ENCODE results near the gene REPS2.

The REPS2 gene

DNA sequence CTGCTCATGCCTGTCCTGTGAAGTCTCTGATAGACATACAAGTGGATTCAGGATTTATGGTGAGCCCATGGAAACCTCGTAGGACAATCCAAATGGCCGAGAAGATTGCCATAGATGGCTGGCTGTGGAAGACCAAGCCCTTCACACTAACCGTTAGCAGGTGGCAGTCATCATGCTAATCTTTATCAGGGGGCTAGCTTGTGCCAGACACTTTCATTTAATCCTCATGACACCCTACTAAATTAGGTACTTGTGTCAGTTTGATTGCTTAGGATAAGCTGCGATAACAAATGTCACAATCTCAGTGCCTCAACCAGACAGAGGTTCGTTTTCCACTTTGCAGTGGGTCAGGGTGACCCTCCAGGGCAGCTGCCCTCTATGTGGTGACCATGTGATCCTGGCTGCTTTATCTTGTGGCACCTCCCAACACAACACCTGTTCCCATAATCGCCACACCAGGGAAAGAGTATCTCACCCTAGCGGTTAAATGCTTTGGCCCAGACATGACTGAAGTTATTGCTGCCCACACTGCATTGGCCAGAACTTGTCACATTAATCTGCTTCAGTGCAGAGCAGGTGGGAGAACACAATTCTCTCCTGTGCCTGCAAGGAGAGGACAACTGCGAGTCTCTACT, 60.8 kb downstream of the REPS2 start:
- DNase-seq: no peak

DNA sequence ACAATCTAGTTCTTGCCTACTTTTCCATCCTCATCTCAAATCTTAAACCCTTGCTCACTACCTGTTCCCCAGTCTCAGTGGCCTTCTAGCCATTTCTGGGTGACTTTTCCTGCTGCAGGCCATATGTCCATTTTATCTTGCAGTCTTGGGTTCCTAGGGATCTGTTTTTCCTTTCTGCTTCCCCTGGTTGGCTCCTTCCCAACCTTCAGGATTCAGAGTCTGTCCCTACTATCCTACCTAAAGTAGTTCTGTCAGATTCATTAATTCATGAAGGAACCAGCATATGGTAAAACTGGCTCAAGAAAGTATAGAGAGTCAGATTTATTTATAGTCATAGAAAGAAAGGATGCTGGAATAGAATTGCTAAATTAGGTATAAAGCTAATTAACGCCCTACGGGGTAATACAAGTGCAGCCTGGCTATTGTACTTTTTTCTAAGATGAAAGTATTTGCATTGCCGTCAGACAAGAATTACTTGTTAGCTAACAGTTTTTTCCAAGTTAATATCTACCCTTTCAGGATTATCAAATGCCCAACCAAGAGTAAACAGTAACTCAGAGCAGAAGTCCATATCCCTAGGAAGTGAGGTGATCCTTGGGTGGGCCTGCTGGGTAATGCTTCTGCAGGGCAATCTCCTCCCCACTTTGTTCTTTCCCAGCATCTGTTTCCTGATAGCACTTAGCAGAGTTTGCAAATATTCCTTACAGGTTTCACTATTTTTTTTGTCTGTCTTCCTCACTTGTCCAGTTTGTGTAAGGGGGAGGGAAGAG, 63.6 kb downstream of the REPS2 start:
- no peak for DNase-seq

DNA sequence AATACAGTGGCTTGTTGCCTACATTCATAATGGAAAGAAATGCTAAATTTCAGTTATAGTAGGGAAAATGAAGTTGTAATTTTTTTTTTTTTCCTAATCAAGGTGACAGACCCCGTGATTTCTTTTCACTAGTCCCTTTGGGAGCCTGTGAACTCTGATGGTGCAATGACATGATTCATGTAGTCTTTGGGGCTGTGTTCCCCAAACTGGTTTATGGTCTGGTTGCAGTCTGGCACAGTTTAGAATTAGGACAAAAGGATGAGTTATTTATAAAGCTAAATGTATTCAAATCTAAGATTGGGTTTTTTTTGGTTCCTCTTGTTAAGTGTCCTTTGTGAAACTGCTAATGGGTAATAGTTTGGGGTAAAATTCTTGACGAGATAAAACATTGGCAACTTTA, 66.0 kb downstream of the REPS2 start:
- DNase-seq: no peak

DNA sequence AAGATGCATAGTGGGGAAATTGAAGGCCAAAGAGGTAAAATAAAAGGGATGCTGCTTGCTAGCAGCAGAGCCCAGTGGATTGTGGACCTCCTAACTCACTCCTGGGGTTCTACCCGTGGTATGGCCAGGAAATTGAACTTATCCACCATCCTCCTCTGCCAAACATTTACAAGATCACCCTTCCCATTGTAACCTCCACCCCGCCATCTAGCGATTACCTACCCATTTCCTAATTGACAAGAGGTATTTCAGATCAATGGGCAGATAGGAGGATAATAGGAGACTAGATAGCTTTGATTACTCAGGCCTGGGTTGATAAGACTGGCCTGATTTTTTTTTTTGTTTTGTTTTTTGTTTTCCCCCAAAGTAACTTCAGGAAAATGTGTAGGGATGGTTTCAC, 67.8 kb downstream of the REPS2 start:
- DNase-seq: no peak

DNA sequence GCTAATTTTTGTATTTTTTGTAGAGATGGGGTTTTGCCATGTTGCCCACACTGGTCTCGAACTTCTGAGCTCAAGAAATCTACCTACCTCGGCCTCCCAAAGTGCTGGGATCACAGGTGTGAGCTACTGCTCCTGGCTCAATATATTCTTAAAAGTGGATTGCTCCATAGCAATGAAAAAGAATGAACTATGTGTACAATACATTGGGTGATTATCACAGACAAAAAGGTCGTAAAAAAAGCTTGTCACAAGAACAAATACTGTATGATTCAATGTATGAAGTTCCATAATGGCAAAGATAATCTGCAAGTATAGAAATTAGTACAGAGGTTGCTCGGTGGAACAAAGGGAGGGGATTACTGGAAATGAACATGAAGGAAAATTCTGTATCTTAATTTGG, 70.7 kb downstream of the REPS2 start:
- DNase-seq: no peak

DNA sequence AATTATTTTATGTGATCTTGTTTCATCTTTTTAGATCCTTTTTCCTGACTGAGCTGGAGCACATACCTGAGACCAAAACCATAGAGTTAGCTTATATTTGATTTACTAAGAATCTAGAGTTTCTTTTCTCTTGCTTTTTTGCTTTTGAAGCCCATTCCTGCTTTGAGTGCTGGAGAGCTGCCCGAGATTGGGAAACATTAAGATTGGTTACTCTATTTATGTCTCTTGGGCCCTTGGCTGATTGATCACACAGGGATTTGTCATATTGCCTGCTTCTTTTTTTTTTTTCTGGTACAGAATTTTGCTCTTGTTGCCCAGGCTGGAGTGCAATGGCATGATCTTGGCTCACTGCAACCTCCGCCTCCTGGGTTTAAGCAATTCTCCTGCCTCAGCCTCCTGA, 73.9 kb downstream of the REPS2 start:
- DNase-seq: no peak

DNA sequence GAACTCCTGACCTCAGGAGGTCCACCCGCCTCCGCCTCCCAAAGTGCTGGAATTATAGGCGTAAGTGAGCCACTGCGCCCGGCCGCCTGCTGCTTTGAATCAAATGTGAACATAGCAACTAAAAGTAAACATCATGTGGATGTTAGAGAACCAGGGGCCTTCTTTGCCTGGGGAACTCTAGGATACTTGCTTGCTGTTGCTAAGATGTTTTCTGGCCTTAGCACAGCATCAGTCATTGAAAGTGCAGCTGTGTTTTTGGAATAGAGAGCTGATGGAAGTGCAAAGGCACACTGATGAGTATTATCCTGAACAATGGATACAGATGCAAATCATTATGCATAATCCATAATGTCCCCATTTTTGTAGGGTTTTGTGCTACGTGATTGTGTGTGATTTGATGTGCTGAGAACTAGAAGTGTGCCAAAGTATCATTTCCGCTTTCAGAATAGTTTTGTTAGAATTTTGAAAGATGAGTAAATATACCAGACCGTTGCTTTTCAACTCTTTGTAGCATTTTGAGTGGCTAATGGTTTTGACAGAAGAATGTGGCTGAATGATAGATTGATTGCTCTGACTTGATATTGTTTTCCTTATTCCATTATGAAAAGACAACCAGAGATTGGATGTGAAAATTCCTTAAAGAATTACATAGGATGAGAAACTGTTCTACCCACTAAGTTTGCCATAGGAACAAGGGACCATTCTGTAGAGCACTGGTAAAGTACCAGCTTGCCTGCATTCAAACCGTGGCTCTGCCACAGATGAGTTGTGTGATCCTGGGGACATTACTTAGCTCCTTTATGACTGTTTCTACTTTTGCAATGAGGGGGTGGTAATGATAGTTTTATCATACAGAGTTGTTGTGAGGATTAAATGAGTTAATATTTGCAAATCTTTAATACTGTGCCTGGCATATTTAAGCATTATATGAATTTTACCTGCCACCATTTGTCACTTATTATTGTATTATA, 74.7 kb downstream of the REPS2 start:
- DNase-seq: no peak

DNA sequence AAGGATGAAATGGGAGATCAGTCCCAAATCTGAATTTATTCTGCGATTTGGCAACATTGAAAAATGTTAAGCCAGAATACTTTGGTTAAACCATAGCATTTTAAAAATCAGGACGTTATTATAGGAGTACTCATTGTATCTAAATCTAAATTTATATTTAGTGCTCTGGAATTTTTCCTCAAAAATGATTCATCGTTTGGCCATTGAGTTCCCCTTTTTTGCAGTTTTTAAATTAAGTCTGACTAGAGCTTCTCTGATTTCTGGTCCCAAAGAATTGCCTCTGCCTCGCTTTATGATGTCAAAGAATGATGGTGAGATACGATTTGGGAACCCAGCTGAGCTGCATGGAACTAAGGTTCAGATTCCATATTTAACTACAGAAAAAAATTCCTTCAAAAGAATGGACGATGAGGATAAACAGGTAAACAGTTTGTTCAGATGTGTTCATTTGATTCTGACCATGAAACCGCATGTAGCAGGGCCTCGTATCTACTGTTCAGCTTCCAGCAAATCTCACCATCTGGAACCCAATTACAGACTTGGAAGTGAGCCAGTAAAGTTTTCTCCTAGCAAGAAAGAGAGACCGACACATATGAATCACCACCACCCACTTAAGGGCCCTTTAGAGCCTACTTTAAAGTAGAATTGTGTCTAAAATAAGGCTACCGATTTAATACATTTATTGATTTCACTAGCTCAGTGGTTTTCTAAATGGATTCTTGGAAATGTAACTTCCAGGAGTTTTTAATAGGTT, 75.6 kb downstream of the REPS2 start:
- no peak for DNase-seq

DNA sequence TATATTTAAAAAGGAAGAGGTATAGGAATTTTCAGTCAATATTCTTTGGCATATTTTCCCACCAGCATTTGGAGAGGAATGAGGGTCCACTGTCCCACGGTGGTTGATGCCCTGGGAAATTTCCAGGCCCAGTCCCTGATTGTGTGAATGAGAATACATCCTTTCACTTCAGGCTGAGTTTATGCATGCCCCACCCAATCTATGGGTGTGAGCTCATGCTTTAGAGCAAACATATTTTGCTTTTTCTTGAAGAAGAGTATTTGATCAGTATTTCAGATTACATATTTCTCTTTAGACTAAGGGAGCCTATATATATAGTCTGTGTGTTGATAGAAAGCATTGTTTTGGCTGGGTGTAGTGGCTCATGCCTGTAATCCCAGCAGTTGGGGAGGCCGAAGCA, 77.2 kb downstream of the REPS2 start:
- no peak for DNase-seq

DNA sequence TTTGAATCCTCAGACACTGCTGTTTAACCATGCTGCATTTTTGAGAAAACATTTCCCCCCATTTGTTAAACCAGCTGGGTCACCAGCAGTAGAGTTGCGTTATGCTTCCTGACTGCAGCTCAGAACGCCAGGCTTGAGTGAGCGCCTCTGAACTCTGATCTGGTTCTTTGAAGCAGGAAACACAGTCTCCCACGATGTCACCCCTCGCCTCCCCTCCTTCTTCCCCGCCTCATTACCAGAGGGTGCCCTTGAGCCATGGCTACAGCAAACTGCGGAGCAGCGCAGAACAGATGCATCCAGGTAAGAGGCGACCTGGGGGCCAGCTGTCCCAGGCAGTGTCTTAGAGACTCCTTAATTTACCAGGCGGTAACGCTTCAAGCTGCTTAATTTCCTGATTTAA, 78.4 kb downstream of the REPS2 start:
- no peak for DNase-seq

DNA sequence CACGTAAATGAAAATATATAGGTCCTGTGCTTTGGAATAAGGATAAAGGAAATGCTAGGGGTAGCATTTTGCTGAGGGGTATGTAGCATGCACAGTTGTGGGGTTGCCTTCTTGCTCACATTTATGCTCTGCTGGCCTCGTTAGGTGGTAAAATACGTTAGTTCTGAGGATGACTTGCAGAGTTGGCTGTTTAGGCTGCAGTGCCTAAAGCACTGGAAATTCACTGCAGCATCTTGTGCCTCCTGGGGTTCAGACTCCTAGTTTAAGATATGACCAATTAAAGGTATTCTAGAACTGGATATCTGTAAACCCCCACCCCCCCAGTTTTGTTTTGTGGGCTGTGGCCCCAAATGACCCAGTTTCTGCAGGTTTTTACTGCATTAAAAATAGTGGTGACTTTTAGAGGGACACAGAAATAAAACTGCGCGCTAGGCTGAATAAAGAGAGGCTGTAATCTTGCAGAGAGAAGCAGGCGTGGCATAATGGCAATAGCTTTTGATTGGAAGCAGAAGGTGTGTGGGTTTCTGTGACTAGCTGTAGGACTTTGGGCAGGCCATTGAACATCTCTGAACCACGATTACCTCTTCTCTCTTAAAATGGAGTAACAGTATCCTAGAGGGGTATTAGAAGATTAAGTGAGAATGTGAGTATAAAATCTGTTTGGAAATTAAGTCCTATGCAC, 79.3 kb downstream of the REPS2 start:
- DNase-seq: no peak

DNA sequence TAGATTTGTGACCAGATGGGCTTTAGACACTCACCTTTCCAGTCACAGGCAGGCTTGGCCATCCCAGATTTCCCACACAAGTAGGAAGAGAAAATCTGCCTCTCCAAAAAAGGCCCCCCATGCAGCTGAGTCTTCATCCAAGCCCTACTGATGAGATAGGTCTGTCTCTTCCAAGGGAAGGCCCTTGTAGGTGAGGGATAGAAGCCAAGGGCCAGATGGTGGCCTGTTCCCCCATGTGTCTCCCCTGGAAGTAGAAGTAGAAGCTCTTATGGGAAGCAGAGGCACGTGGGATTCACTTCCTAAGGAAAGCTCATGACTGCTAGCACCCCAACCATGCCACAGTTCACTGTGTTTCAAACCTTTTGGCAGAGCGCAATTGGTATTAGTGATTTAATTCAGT, 81.5 kb downstream of the REPS2 start:
- no peak for DNase-seq

DNA sequence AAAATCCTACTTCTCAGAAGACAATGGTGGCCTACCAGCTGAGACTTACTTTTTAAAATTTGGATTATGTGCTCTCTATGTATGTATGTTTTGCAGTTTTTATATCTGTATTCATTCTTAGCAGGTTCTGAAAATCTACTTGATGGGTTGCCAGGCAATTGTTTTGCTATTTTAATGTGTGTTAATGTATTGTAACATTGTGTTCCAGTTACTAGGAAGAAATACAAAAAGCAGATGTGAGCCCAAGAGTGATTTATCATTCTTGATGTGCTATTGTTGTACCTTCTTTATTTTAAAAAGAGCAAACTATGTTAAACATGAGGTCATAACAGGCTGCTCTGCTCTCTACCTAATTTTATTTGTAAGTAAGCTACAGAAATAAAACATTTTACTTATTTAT, 81.9 kb downstream of the REPS2 start:
- DNase-seq: no peak

DNA sequence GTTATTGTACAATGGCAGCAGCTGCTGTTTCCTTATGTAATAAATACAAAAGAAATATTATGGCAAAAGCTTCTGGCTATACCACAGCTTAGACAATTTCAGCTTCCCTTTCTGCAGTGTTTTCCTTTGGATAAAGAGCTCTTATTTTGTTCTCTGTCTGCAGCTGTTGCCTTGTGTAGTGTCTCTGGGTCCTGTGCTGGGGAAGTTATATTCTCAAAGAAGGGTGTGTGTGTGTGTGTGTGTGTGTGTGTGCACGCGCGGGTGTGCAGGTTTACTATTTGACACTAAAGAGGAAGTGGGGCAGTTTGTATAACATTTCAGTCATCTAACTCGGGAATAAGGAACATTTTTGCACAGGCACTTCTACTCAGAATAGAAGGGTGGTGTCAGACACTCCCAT, 83.6 kb downstream of the REPS2 start:
- no peak for DNase-seq

DNA sequence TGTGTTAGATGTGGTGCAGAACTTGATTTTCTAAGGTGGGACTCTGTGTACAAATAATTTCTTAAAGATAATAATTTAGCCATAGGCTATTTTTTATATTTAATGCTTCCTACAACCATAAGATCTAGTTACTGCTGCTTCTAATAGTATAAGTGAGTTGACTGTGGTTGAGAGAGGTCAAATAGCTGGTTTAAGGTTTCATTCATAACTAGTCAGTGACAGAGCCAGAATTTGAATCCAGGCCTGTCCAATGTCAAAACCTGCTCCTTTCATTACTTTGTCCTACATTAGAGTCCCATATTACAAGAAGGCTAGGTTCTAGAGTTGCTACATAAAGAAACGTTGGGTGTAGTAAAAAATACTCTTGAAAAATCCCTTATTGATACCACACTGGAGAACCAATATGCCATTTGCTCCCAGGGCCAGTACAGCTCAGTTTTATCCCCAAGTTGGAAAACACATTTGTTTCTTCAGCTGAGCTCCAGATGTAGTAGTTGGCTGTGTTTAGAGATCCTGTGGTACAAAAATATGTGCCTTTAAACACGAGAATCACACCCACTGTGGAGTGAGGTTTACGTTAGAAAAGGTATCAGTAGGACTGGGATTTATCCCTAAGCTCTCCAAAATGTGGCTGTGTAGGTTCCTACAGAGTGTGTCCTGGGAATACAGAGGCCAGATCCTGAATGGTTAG, 84.3 kb downstream of the REPS2 start:
- no peak for DNase-seq

DNA sequence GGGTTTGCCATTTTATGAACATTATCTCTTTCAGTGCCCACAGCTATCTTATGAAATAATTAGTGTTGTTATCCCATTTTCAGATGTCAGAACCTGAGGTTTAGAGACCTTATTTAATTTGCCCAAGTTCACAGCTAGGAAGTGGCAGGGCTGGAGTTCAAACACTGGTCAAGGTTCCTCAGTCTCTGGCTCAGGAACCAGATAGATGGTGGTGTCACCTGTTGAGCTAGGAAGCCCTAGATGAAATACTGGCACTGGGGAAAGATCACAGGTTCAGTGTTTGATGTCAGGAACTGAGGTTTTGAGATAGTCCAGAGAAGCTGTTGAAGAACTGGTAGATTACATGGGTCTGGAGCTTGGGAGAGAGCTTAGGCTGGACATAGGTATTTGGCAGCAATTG, 85.4 kb downstream of the REPS2 start:
- DNase-seq: no peak

DNA sequence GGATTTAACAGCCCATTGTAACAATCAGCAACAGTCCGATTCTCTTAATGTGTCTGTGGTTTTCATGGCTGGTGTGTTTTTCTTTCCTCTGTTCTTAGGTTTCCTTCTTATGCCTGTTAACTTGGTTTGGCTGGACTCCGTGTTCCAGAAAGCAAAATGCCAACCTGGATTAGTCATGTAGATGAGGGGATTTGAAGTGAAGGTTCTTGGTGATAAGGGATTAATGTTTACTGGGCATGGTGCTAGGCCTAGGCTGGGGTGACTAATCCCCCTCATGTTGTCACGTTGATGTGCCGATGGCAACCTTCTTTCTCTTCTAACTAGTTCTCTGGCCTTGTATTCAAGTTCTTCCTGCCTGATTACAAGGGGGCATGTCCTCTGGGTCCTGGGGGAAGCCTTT, 85.9 kb downstream of the REPS2 start:
- no peak for DNase-seq

DNA sequence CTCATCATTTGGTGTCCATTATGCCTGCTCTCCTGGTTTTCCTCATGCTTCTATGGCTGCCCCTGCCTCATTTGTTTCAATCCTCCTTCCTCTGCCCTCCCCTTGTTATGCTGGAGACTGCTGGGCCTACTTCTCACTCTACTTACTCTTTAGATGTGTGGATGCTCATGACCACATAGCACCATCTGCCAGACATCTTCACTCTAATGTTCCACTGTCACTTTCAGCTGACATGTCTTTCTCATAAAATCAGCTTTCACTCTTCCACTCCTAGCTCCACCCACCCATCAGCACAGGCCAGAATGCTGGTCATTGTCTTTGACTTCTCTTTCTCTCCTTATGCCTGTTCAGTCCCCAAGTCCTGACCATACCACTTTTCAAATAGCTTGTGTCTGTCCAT, 86.8 kb downstream of the REPS2 start:
- DNase-seq: no peak

DNA sequence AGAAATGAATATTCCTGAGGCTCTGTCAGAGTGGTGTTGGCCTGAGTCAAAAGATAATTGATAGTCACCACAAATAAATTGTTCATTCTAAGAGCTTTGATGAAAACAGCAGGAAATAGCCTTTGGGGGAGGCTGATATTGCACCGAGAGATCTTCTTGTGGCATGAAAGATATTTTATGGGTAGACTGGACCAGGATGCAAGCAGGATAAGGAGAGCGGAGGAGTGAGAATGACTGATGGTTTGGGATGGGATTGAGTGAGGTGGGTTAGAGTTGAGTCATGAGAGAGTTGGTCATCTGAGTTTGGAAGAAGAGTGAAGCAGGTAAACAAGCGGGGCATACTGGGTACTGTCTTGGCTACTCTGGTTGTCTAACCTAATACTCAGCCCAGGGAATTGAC, 88.7 kb downstream of the REPS2 start:
- DNase-seq: no peak

DNA sequence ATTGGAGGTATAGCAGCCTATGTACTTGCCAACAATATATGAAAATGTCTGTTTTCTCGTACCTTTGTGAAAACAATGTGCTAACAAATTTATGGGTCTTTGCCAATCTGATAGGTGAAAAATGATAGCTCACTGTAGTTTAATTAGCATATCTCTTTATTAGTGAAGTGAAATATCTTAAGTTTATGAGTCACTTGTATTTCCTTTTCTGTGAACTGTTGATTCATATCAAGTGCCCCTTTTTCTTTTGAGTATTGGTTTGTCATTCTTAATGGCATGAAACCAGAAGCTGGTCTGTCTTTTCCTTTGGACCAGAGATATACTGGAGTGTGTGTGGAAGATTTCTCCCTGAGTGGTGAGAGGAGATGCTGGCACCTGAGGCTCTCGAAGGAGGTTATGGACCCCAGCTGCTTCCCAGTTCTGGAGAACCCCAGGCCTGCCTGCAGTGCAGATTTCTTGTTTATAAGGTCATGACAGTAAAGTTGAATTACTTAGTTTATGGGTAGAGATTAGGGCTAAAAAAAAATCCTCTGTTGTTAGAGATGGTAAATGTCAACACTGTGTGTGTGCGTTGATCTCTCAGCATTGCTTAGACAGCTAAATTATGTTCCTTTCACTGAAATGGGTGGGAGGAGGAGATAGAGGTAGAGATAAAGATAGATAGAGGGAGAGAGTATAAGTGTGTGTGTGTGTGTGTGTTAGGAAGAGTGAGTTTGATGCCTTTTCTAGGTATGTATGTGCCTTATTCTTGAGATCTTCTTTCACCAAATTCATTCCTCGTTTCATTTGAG, 89.9 kb downstream of the REPS2 start:
- no peak for DNase-seq

DNA sequence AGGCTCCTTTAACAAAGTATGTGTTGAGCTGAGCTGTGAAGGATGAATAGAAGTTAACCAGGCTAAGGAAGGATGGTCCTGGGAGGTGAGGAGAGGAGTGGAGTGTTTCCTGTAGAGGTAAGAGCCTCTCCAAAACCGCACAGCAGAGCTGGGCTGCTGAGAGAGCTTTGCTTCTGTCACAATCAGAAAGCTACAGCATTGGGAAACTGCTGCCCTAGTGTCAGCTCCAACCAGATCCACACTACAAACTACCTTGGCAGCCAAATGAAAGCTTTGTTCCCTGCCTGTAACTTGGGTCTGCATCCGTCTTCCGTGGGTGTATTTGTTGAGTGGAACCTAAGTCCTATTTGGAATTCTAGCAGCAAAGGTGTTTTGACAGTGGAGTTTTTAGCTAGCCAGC, 91.8 kb downstream of the REPS2 start:
- DNase-seq: no peak

Measured in activated effector memory CD4-positive, alpha-beta T cell treated with anti-CD3 and anti-CD28 coated beads, Interleukin-2, amount 50 U/mL, for 16 hours (primary cell).